22Rv1 (cell line): ENCODE data around the gene PLEKHN1.

ENCODE experiments used
- H3K27ac ChIP-seq: fragments of 450-650 bp; 2 replicates; pipeline ENCODE4 v1.5.1; 2017
- ZFX ChIP-seq: fragments of 450-650 bp; IDR thresholded peaks from 2 replicates; pipeline ENCODE4 v1.6.1; 2017; ENCODE audit warnings: antibody characterized with exemption, borderline replicate concordance
- TF ChIP-seq, protein P1 (sequence below): fragments of 450-650 bp; IDR thresholded peaks from 2 replicates; pipeline ENCODE4 v1.5.1; 2017; ENCODE audit warnings: mild to moderate bottlenecking

Gene PLEKHN1

DNA sequence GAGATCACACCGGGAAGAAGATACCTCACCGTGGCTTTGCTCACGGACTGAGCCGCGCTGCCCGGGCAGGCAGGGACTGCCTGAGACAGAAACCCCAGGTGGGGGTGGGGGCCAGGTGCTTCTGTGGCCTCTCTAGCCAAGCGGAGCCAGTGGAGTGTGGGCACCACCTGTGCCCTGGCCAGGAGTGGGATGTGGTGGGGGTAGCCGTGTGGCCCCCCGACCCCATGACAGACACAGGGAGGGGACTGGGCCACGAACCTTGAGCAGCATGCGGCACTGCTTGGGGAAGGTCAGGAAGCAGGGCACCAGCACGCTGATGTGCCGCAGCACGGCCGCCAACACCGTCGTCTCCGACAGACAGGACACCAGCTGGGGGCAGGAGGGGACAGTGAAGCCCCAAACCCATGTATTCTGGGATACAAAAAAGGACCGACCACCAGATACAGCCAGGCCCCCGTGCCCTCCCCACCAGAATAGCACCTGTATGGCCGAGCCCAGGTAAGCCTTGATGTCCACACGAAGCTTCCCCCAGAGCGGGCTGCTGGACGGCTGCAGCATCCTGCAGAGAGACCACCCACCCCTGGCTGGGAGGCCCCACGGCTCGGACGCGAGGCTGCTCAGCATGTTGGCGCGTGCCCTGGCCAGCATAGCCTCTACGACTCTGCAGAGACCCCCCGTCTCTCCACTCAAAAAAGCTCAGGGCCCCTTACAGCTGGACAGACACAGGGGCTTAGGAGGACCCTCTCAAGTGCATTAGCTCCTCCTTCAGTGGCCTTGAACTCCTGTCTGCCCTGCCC, 12.6 kb upstream of the PLEKHN1 start:
- no peak for TF ChIP-seq ZFX
- TF ChIP-seq, protein P1, sequence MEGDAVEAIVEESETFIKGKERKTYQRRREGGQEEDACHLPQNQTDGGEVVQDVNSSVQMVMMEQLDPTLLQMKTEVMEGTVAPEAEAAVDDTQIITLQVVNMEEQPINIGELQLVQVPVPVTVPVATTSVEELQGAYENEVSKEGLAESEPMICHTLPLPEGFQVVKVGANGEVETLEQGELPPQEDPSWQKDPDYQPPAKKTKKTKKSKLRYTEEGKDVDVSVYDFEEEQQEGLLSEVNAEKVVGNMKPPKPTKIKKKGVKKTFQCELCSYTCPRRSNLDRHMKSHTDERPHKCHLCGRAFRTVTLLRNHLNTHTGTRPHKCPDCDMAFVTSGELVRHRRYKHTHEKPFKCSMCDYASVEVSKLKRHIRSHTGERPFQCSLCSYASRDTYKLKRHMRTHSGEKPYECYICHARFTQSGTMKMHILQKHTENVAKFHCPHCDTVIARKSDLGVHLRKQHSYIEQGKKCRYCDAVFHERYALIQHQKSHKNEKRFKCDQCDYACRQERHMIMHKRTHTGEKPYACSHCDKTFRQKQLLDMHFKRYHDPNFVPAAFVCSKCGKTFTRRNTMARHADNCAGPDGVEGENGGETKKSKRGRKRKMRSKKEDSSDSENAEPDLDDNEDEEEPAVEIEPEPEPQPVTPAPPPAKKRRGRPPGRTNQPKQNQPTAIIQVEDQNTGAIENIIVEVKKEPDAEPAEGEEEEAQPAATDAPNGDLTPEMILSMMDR, result no peak
- no peak overlapping the region for H3K27ac ChIP-seq

DNA sequence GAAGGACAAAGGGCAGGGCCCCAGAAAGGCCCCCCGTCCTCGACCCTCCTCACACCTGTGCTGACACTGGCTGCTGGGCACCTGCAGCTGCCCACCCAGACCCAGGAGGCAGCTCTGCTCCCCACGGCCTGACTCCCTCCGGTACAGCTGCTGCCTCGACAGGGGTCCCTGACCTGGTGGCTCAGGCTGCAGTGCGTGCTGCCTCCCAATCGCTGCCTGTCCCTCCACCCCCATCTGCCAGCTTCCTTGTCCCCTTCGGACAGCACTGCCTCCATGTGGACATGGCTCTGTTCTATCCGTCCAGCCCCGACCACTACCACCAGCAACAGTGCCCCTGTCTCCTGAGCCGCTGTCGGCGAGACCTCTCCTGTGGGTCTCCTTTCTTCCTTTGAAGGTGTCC, 11.4 kb upstream of the PLEKHN1 start:
- TF ChIP-seq, protein P1, result no peak
- TF ChIP-seq ZFX, result no peak
- H3K27ac ChIP-seq, result no peak overlapping the region

DNA sequence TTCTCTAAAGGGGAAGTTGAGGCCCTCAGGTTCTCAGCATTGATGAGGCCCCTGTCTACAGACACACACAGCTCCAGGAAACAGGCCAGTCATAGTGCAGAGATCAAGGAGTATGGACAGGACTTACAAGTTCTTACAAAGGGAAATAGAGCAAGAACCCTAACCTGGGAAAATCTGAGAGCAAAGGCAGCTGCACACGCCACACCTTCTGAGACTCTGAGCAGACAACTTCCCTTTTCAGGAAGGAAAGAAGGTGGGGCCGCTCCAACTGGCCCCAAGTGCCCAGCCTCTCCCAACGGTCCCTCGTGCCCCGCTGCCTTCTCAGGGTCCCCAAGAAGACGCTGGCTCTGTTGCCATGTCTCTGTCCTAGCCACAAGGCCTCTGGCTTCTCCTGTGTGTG, 10.8 kb upstream of the PLEKHN1 start:
- no peak overlapping the region for H3K27ac ChIP-seq
- TF ChIP-seq, protein P1, result no peak
- no peak for TF ChIP-seq ZFX

DNA sequence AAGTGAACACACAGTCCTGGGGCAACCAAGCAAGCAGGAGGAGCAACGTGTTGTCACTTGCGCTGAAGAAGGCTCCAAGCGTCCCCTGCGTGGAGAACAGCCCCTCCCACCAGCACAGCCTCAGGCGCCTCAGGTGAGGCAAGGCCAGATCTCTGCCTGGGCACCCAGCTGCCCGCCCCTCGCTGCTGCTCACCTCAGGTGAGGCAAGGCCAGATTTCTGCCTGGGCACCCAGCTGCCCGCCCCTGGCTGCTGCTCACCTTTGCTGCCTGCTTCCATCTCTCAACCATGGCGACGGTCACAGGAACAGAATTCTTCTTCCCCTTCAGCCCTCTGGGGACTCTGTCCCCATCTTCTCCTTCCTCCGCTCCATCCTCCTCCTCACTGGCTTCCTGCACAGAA, 9.6 kb upstream of the PLEKHN1 start:
- no peak overlapping the region for H3K27ac ChIP-seq
- TF ChIP-seq, protein P1, result no peak

DNA sequence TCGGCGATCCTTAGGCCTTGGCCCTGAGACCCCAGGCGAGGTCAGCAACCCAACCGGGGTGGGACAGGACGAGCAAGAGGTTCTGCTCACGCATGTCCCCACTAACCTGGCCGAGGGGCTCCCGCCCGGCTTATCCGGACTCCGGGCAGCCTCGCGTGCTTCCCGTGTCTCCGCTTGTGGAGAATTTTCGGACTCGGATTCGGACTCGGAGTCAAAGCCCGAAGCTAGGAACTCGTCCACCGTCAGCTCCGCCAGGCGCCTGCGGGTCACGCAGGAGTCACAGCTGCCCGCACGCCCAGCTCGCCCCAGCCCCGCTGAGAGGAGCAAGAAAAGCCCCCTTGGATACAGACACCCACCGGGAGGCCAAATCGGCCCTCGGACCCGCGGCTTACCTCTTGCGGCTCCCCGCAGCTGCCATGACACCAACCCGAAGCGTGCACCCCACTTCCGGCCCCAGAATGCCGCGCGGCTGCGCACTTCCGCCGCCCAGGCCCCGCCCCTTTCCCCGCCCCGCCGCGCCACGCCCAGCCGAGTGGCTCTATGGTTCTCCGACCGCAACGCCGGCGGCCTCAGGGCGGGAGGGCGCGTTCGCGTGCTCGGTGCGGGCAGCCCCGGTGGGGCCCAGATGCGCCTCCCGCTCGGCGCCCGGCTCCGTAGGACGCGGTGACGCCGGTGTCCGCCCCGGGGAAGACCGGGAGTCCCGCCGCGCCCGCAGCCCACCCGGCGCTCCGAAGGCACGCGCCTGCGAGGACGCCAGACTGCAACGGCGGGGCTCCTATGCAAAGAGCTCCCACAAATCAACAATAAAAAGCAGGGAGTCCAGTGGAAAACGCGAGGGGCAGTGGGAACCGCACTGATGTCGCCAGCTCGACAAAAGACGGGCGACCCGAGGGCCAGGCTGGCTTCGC, 7.2 kb upstream of the PLEKHN1 start, which contains the start of gene NOC2L:
Gene NOC2L, minus strand, starts transcription at position 434 of the 908 bp plus-strand sequence. Its CDS starts 16 bp downstream, at position 418.
- H3K27ac ChIP-seq, result peak within 1 kb of the TSS; percentile 86
- no peak for TF ChIP-seq ZFX
- TF ChIP-seq, protein P1, result no peak

DNA sequence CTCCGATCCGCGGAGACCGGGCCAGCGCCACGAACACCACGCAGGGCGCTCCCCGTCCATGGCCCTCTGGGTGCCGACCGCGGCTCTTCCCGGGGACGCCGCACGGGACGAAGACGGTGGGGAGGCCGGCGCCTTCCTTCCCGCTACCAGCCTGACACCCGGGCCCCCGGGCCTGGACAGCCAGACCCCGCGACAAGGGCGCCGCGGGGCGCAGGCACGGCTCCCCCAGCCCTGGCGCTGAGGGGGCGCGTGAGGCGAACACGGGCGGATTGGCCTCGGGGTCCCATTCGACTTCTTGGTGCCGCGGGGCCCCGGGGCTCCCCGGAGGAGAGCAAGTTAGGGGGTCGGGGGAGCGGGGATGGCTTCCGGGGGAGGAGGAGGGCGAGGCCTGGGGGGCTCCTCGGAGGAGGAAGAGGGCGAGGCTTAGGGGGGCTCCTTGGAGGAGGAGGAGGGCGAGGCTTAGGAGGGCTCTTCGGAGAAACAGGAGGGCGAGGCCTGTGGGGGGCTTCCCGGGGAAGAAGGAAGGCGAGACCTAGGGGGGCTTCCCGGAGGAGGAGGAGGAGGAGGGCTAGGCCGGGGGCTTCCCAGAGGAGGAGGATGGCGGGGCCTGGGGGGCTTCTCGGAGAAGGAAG, 6.4 kb upstream of the PLEKHN1 start:
- H3K27ac ChIP-seq, result peak overlapping the region; percentile 86
- TF ChIP-seq, protein P1, result no peak
- no peak for TF ChIP-seq ZFX
